PFSK-1 (cell line): ENCODE results near the gene NPAT.

Experiments
- FOXP2 ChIP-seq: optimal IDR thresholded peaks from 2 replicates; pipeline ENCODE3; 2011; ENCODE audit warnings: borderline replicate concordance, control low read depth, inconsistent platforms; ENCODE audit not compliant: insufficient read depth; ENCODE audit errors: extremely low read length, extremely low read depth
- POLR2AphosphoS5 ChIP-seq: IDR thresholded peaks from 2 replicates; pipeline ENCODE4 v1.6.1; 2012; ENCODE audit warnings: low read depth, mild to moderate bottlenecking, control low read depth, low read length, moderate library complexity
- REST ChIP-seq, 2 experiments: IDR thresholded peaks; 2 replicates each; pipeline versions ENCODE4 v1.6.1 to v1.8.0; 2011 to 2012; ENCODE audit warnings: low read depth in 2 of 2, low read length in 2 of 2, control low read depth in 1 of 2, inconsistent platforms in 1 of 2, mild to moderate bottlenecking in 1 of 2, moderate library complexity in 1 of 2; ENCODE audit not compliant: insufficient read depth in 1 of 2
- SIN3A ChIP-seq: IDR thresholded peaks from 2 replicates; pipeline ENCODE4 v1.6.1; 2012; ENCODE audit warnings: mild to moderate bottlenecking, low read length, moderate library complexity, borderline replicate concordance; ENCODE audit not compliant: insufficient read depth
- TAF1 ChIP-seq: IDR thresholded peaks from 2 replicates; pipeline ENCODE4 v1.6.1; 2012; ENCODE audit warnings: low read length, control low read depth, borderline replicate concordance; ENCODE audit not compliant: insufficient read depth

Gene NPAT

DNA sequence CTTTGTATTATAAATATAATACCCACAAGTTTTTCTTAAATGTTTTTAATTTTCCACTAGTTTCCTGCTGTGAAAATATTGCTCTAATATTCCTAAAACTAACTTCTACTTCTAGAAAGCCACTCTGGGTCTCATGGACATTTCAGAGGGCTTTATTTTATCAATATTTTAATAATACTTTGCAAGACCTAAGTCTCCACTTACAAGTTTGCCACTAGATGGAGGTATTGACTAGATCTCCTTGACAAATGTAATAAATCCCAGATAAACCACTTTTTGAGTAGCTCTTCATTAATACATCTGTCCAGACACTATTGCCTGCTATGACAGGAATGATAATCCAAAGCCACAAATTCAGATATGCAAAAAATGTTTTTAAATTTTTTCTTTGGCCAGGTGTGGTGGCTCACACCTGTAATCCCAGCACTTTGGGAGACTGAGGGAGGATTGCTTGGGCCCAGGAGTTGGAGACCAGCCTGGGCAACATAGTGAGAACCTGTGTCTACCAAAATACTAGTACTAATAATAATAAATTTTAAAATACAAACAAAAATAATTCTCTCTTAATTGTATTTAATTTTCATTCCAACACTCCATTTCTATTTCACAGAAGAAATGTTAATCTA, 104.6 kb downstream of the NPAT start:
- TF ChIP-seq POLR2AphosphoS5 (no peak), REST (IDR thresholded peaks at IDR 0.05; ENCODE audit: insufficient read depth in 1 of 2, low read depth in 2 of 2, low read length in 2 of 2) (no peak), SIN3A (no peak), FOXP2 (no peak), TAF1 (no peak)

DNA sequence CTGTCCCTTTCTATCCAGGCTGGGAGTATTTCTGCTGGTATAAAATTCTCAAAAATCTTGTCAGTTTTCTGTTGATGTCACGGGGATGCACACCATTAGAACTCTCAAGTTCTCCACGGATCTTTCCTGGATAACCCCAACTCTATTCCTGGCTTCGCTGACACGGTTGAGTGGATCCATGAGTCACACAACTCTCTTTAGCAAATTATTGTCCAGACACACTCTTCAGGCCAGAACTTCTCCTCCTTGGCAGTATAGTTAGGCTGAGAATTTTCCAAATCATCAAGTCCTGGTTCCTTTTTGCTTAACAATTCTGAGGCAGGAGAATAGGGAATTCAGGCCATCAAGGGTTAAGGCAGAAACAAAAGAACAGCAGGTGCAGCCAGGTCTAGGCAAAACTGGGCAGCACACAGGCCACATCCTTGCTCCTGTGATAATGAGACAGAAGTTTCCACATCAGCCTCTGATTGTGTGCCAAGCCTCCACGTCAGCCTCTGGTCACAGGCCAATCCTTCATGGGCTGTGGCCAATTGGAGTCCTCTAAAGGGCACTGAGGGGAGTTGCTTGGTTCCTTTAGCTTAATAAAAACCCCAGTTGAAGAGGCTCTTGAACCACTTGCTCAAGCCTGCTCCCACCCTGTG, 106.8 kb downstream of the NPAT start:
- TF ChIP-seq FOXP2, result no peak
- TF ChIP-seq REST (IDR thresholded peaks at IDR 0.05; ENCODE audit: insufficient read depth in 1 of 2, low read depth in 2 of 2, low read length in 2 of 2), result no peak
- TF ChIP-seq TAF1, result no peak
- TF ChIP-seq SIN3A, result no peak
- no peak; the same call in 1 of the 2 replicates for TF ChIP-seq POLR2AphosphoS5

DNA sequence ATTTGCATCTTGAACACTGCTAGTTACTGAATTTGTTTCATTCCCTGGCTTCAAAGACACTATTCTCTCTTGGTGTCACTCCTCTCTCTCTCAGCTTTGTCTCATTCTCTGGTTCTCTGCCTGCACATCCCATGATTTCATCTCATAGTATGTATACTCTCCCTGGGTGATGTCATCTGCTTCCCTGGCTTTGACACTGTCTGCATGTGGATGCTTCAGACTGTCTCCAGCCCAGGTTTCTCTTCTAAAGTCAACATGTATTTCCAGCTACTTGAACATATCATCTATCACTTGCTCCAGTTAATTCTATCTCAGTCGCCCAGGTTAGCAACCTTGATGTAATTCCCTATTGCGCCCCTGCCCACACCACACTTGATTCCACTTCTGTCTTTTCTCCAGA, 110.4 kb downstream of the NPAT start:
- TF ChIP-seq FOXP2, result no peak
- no peak for TF ChIP-seq REST (IDR thresholded peaks at IDR 0.05; ENCODE audit: insufficient read depth in 1 of 2, low read depth in 2 of 2, low read length in 2 of 2)
- TF ChIP-seq POLR2AphosphoS5, result 0 out of 2 replicates have a peak, but pooled peaks have one; percentile 4
- no peak for TF ChIP-seq SIN3A
- no peak for TF ChIP-seq TAF1

DNA sequence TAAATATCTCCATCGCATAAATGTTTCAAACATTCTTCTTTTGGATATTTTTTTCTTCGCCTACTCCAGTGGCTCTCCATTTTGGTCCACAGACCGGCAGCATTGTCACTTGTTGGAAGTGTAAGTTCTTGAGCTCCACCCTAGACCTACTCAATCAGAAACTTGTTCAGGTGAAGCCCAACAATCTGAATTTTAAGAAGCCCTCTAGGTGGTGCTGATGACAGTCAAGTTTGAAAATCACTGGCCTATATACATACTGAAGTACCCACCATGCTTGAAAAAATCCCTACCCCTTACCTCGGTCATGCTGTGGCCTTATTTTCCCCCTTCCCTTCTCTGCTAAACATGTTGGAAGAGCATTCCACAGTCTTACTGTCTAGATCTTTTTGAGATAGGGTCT, 111.3 kb downstream of the NPAT start:
- no peak for TF ChIP-seq TAF1
